HL-60/S4 (cell line): Measurements from ENCODE around the gene JCHAIN.
"Not testable (repeated sequence)": the region's sequence is repeated elsewhere in the genome, so short reads cannot be mapped to it uniquely, and the experiment has no call there.

ENCODE experiments used
- in situ Hi-C: fragments of 300-500 bp; cut with MboI; formaldehyde crosslinking; loops from 2 replicates; pipeline ENCODE4 v1.14.3; 2022; ENCODE audit warnings: low sequenced_read_pairs

The JCHAIN gene

GRCh38 chr4:70691661-70692060 lies 25.4 kb upstream of the JCHAIN start:
- in situ Hi-C loops: no loop called here

- in situ Hi-C loops: no loop called here
Measured at GRCh38 chr4:70688795-70689231, 22.5 kb upstream of the JCHAIN start.

- in situ Hi-C loops: no loop called here
Measured at GRCh38 chr4:70687821-70688794, 21.8 kb upstream of the JCHAIN start, which contains the start of gene UTP3. Gene UTP3 (plus strand): TSS chr4:70688532. CDS start chr4:70688678, 146 bp downstream.

GRCh38 chr4:70687392-70687791 lies 21.1 kb upstream of the JCHAIN start:
- in situ Hi-C loops: no loop called here

- in situ Hi-C loops: not testable (repeated sequence)
Measured at GRCh38 chr4:70682142-70682541, 15.8 kb upstream of the JCHAIN start.

GRCh38 chr4:70681704-70682103 lies 15.4 kb upstream of the JCHAIN start:
- in situ Hi-C loops: no loop called here

- in situ Hi-C loops: no loop called here
Measured at GRCh38 chr4:70680934-70681333, 14.6 kb upstream of the JCHAIN start.

- in situ Hi-C loops: no loop called here
Measured at GRCh38 chr4:70678383-70678999, 12.2 kb upstream of the JCHAIN start.

GRCh38 chr4:70676554-70677090 lies 10.3 kb upstream of the JCHAIN start:
- in situ Hi-C loops: no loop called here

- in situ Hi-C loops: loop anchor here (25.0 kb wide), 1 partner anchor 1038 kb away; no protein-coding TSS in a partner anchor
Measured at GRCh38 chr4:70674731-70675130, 8.4 kb upstream of the JCHAIN start.

GRCh38 chr4:70674191-70674590 lies 7.9 kb upstream of the JCHAIN start:
- in situ Hi-C loops: loop anchor here (25.0 kb wide), 1 partner anchor 1038 kb away; no protein-coding TSS in a partner anchor

- in situ Hi-C loops: loop anchor here (25.0 kb wide), 1 partner anchor 1041 kb away; no protein-coding TSS in a partner anchor
Measured at GRCh38 chr4:70671091-70671490, 4.8 kb upstream of the JCHAIN start.

GRCh38 chr4:70670332-70671014 lies 4.2 kb upstream of the JCHAIN start:
- in situ Hi-C loops: loop anchor here (25.0 kb wide), 1 partner anchor 1042 kb away; no protein-coding TSS in a partner anchor

GRCh38 chr4:70667740-70668535 lies 1.6 kb upstream of the JCHAIN start:
- in situ Hi-C loops: loop anchor here (25.0 kb wide), 1 partner anchor 1044 kb away; no protein-coding TSS in a partner anchor

GRCh38 chr4:70661309-70661922 lies 4.9 kb downstream of the JCHAIN start:
- in situ Hi-C loops: loop anchor here (25.0 kb wide), 1 partner anchor 1051 kb away; no protein-coding TSS in a partner anchor

GRCh38 chr4:70660106-70660505 lies 6.2 kb downstream of the JCHAIN start:
- in situ Hi-C loops: loop anchor here (25.0 kb wide), 1 partner anchor 1052 kb away; no protein-coding TSS in a partner anchor

GRCh38 chr4:70658418-70658817 lies 7.9 kb downstream of the JCHAIN start:
- in situ Hi-C loops: loop anchor here (25.0 kb wide), 1 partner anchor 1054 kb away; no protein-coding TSS in a partner anchor

- in situ Hi-C loops: loop anchor here (25.0 kb wide), 1 partner anchor 1055 kb away; no protein-coding TSS in a partner anchor
Measured at GRCh38 chr4:70657326-70657725, 9.0 kb downstream of the JCHAIN start.

- in situ Hi-C loops: loop anchor here (25.0 kb wide), 1 partner anchor 1058 kb away; no protein-coding TSS in a partner anchor
Measured at GRCh38 chr4:70654605-70655011, 11.7 kb downstream of the JCHAIN start.
